K562 (cell line): ENCODE measurements around the gene DYSF. TPM values are rescaled to one million over a fixed set of nuclear protein-coding genes. Genes with fewer than 3 reads are reported as not detected.

Experiments
- ATAC-seq: fragments of 200-7000 bp; cut with Tn5 transposase; 3 replicates; pipeline ENCODE4 v1.9.1; 2020; ENCODE audit warnings: moderate library complexity
- BruUV-seq: library from RNA; stranded (reverse); fragments of 400-500 nt; replicated peaks from 2 replicates; lab custom pipeline; 2021; lab: Mats Ljungman, UMichigan
- CTCF ChIA-PET: fragments of 300-600 bp; formaldehyde crosslinking; extraction: SDS; loops from one replicate; lab custom pipeline; 2021; ENCODE audit warnings: low intra/inter-chr PET ratio; lab: Yijun Ruan, JAX
- POLR2A ChIA-PET: fragments of 300-600, 350-650 bp; sonication (Branson Sonifier 250); formaldehyde crosslinking; extraction: SDS; loops from one replicate; lab custom pipeline; 2021; ENCODE audit warnings: antibody characterized with exemption, inconsistent platforms; lab: Yijun Ruan, JAX
- DNase-seq, 4 experiments: peaks; one replicate each; pipeline versions ENCODE4 v3.0.0 to v3.0.0-alpha.2; 2011 to 2018; ENCODE audit warnings: low spot score in 3 of 4, mixed read lengths in 3 of 4; ENCODE audit errors: extremely low read depth in 1 of 4
- FAIRE-seq: peaks from 2 replicates; lab custom pipeline; 2011; peaks lifted over from hg19 to GRCh38; lab: Jason Lieb, UNC
- H2AFZ ChIP-seq: 2 replicates; pipeline ENCODE4 v1.6.0; 2011; ENCODE audit warnings: low read depth, low read length, control low read depth, inconsistent platforms
- H3K27ac ChIP-seq: fragments of 200-600 bp; 3 replicates; pipeline ENCODE4 v1.8.0; 2011; ENCODE audit warnings: low read depth, mild to moderate bottlenecking, control low read depth, inconsistent platforms, low read length, moderate library complexity, mixed read lengths; ENCODE audit errors: extremely low read depth
- H3K27me3 ChIP-seq, 2 experiments: fragments of 300-600 bp in 1 of 2; 2 replicates in 1 of 2; 3 replicates in 1 of 2; pipeline versions ENCODE4 v1.6.0 to v1.8.0; 2011; ENCODE audit warnings: inconsistent platforms in 2 of 2, low read length in 2 of 2, mild to moderate bottlenecking in 1 of 2, mixed read lengths in 1 of 2, moderate library complexity in 1 of 2; ENCODE audit not compliant: control insufficient read depth in 2 of 2, insufficient read depth in 2 of 2
- H3K36me3 ChIP-seq: fragments of 300-600 bp; 3 replicates; pipeline ENCODE4 v1.8.0; 2011; ENCODE audit warnings: mild to moderate bottlenecking, low read length, inconsistent platforms; ENCODE audit not compliant: control insufficient read depth, insufficient read depth
- H3K4me1 ChIP-seq, 2 experiments: fragments of 200-600 bp in 1 of 2; replicated peaks in 1 of 2; 2 replicates in 1 of 2; 3 replicates in 1 of 2; pipeline versions ENCODE4 v1.5.1 to v1.8.0; 2011; ENCODE audit warnings: inconsistent platforms in 2 of 2, low read length in 2 of 2, mild to moderate bottlenecking in 1 of 2, mixed read lengths in 1 of 2, moderate library complexity in 1 of 2; ENCODE audit not compliant: control insufficient read depth in 2 of 2, insufficient read depth in 2 of 2
- H3K4me2 ChIP-seq: 2 replicates; pipeline ENCODE4 v1.6.1; 2011; ENCODE audit warnings: low read length, control low read depth, inconsistent platforms, mixed read lengths; ENCODE audit not compliant: insufficient read depth
- H3K4me3 ChIP-seq: fragments of 200-600 bp; sonication (generic), shearing (Covaris generic); 2 replicates; pipeline ENCODE4 v1.5.1; 2016; ENCODE audit warnings: control low read depth, inconsistent platforms
- H3K79me2 ChIP-seq: fragments of 200-600 bp; 3 replicates; pipeline ENCODE4 v1.8.0; 2011; ENCODE audit warnings: low read length, inconsistent platforms; ENCODE audit not compliant: control insufficient read depth, insufficient read depth
- H3K9ac ChIP-seq, 2 experiments: 2 replicates each; pipeline versions ENCODE4 v1.6.0 to v1.6.1; 2011; ENCODE audit warnings: low read depth in 2 of 2, low read length in 2 of 2, control low read depth in 1 of 2, inconsistent platforms in 1 of 2, mild to moderate bottlenecking in 1 of 2, mixed read lengths in 1 of 2; ENCODE audit not compliant: insufficient read depth in 1 of 2
- H3K9me1 ChIP-seq: one replicate; pipeline ENCODE4 v1.6.0; 2011; ENCODE audit warnings: inconsistent platforms, mild to moderate bottlenecking, low read length, moderate library complexity; ENCODE audit not compliant: control insufficient read depth, insufficient read depth
- H3K9me3 ChIP-seq: replicated peaks from 2 replicates; pipeline ENCODE4 v1.5.1; 2011; ENCODE audit warnings: low read depth, low read length, inconsistent platforms; ENCODE audit not compliant: control insufficient read depth, insufficient read depth
- H4K20me1 ChIP-seq: replicated peaks from 2 replicates; pipeline ENCODE4 v1.6.1; 2011; ENCODE audit warnings: low read length, inconsistent platforms, mixed read lengths; ENCODE audit not compliant: control insufficient read depth, insufficient read depth
- FIP1L1 ChIP-seq: fragments of 200-400 bp; formaldehyde crosslinking; IDR thresholded peaks from 2 replicates; pipeline ENCODE4 v1.6.1; 2018; ENCODE audit warnings: mild to moderate bottlenecking, low read depth, low read length; ENCODE audit not compliant: poor library complexity, severe bottlenecking
- FOXJ2 ChIP-seq: fragments of 200-800 bp; sonication (Bioruptor generic); IDR thresholded peaks from 2 replicates; pipeline ENCODE4 v1.6.1; 2016; ENCODE audit warnings: missing genetic modification characterization, missing compliant biosample characterization
- FOXM1 ChIP-seq, 2 experiments: fragments of 450-650 bp in 1 of 2; sonication (generic) in 1 of 2; formaldehyde crosslinking in 1 of 2; IDR thresholded peaks; 2 replicates each; pipeline versions ENCODE4 v1.6.1 to v1.9.0; 2017 to 2022; ENCODE audit warnings: low read depth in 2 of 2, mild to moderate bottlenecking in 2 of 2, missing genetic modification reagents in 1 of 2, moderate library complexity in 1 of 2
- NELFE ChIP-seq: IDR thresholded peaks from 2 replicates; pipeline ENCODE4 v1.6.1; 2011; ENCODE audit warnings: mild to moderate bottlenecking; ENCODE audit not compliant: insufficient read depth, insufficient read length
- RBBP5 ChIP-seq: fragments of 200-600 bp; sonication (generic); IDR thresholded peaks from 2 replicates; pipeline ENCODE4 v1.6.1; 2012; ENCODE audit warnings: borderline replicate concordance, mild to moderate bottlenecking, low read length, control low read depth, inconsistent platforms; ENCODE audit not compliant: insufficient read depth, poor library complexity, severe bottlenecking
- RBM14 ChIP-seq: fragments of 200-400 bp; formaldehyde crosslinking; IDR thresholded peaks from 2 replicates; pipeline ENCODE4 v1.6.1; 2018; ENCODE audit warnings: low read depth, mild to moderate bottlenecking, low read length, moderate library complexity, borderline replicate concordance; ENCODE audit not compliant: insufficient read depth
- RBM15 ChIP-seq: fragments of 200-400 bp; formaldehyde crosslinking; IDR thresholded peaks from 2 replicates; pipeline ENCODE4 v1.6.1; 2018; ENCODE audit warnings: mild to moderate bottlenecking, low read length, moderate library complexity; ENCODE audit not compliant: insufficient read depth
- SP2 ChIP-seq: IDR thresholded peaks from 2 replicates; pipeline ENCODE4 v1.6.1; 2011; ENCODE audit warnings: mild to moderate bottlenecking, low read depth, low read length, moderate library complexity; ENCODE audit not compliant: poor library complexity, severe bottlenecking; ENCODE audit errors: extremely low read depth
- TRIM28 ChIP-seq: fragments of 450-650 bp; IDR thresholded peaks from 2 replicates; pipeline ENCODE4 v1.6.1; 2017
- ZNF133 ChIP-seq: fragments of 250-450 bp; sonication (Bioruptor Pico); IDR thresholded peaks from 2 replicates; pipeline ENCODE4 v1.4.0; 2020; ENCODE audit warnings: mild to moderate bottlenecking
- ZNF232 ChIP-seq: sonication (generic); formaldehyde crosslinking; IDR thresholded peaks from 2 replicates; pipeline ENCODE4 v1.8.0; 2022; ENCODE audit warnings: mild to moderate bottlenecking, missing genetic modification reagents
- WGBS: fragments of 100-300 bp; shearing (Covaris generic); methylation state at CpG from one replicate; pipeline ENCODE4 v1.1.6; 2016; ENCODE audit warnings: low coverage, mixed read lengths; ENCODE audit not compliant: insufficient coverage; ENCODE audit errors: missing lambda C conversion rate; 5-methylcytosine and 5-hydroxymethylcytosine counted together
- in situ Hi-C: fragments of 300-500 bp; cut with MboI; formaldehyde crosslinking; loops from 4 replicates; pipeline ENCODE4 v1.15.0; 2018; ENCODE audit warnings: inconsistent platforms, mixed read lengths
- intact Hi-C: fragments of 100-400 bp; cut with micrococcal nuclease; formaldehyde crosslinking; loops from 2 replicates; pipeline ENCODE4 v1.14.2; 2022
- polyA plus RNA-seq, 8 experiments: library from polyadenylated mRNA; depleted of rRNA in 4 of 8; stranded (reverse) in 5 of 8; unstranded in 3 of 8; fragments of >200 nt; fragmentation: Nextera tagmentation in 2 of 8; fragmentation: Illumina TruSeq in 1 of 8; extraction: Ambion mirVana in 2 of 8; extraction: Trizol in 1 of 8; gene quantifications; 2 replicates each; pipeline versions ENCODE4 v1.2.1 to v1.2.3, GENCODE V29; 2011 to 2014; ENCODE audit warnings: inconsistent platforms in 1 of 8, missing spikeins in 1 of 8
- total RNA-seq, 7 experiments: library from RNA; depleted of rRNA in 6 of 7; stranded (reverse); fragments of >200 nt in 6 of 7; fragmentation: Illumina TruSeq in 2 of 7; extraction: Trizol in 2 of 7; gene quantifications; 2 replicates each; pipeline versions ENCODE4 v1.2.1 to v1.2.3, GENCODE V29; 2011 to 2021; ENCODE audit warnings: low replicate concordance in 1 of 7

DYSF gene
- total and polyA plus RNA-seq, 9 of the 15 experiments (the other 6 are each of a cell fraction or from before 2014, with no cell fraction given): 0.01 to 0.80 (median 0.29) TPM

GRCh38 chr2:71528131-71528591 is 74.8 kb downstream of the DYSF start:
- no peak overlapping the region for H3K4me3 ChIP-seq
- peaks cover 14 to 42% of the 10 kb centered on the region in 2 experiments; a peak in 4 of 5 replicates for H3K27me3 ChIP-seq
- H3K36me3 ChIP-seq: no peaks in the 10 kb centered on the region
- no peaks in the 10 kb centered on the region; a peak in 1 of 5 replicates for H3K4me1 ChIP-seq
- H2AFZ ChIP-seq: no peak overlapping the region
- H3K9me3 ChIP-seq: no peaks in the 10 kb centered on the region
- H3K27ac ChIP-seq: no peak overlapping the region
- ATAC-seq (no peak), DNase-seq (no peak), FAIRE-seq (no peak)
- H3K79me2 ChIP-seq: no peaks in the 10 kb centered on the region
- POLR2A ChIA-PET: no interaction called here
- 0 out of 2 replicates have a peak, but pooled peaks cover 12% of the 10 kb centered on the region for H4K20me1 ChIP-seq
- CTCF ChIA-PET: interaction anchor here (0.7 kb wide), 1 partner anchor 476 kb away, joined by 4 read pairs; no protein-coding TSS in a partner anchor
- BruUV-seq: no TSS peak
- TF ChIP-seq SP2 (no peak), RBM15 (no peak), FOXM1 (IDR thresholded peaks at IDR 0.05; ENCODE audit: low read depth) (no peak), FOXM1 (CRISPR knock-in tag; IDR thresholded peaks at IDR 0.05; ENCODE audit: low read depth) (no peak), ZNF232 (CRISPR knock-in tag) (no peak), FOXJ2 (tag) (no peak), RBBP5 (no peak), RBM14 (no peak), TRIM28 (no peak), FIP1L1 (no peak), ZNF133 (CRISPR knock-in tag) (no peak), NELFE (no peak)
- no peak overlapping the region for H3K4me2 ChIP-seq
- H3K9ac ChIP-seq: no peak overlapping the region
- no peaks in the 10 kb centered on the region for H3K9me1 ChIP-seq
- in situ Hi-C loops: loop anchor here (25.0 kb wide), 1 partner anchor 1059 kb away; no protein-coding TSS in a partner anchor
- intact Hi-C loops: no loop called here
- 3% methylated on average over 8 of the region's 10 CpGs for WGBS
